Fibroblast of pulmonary artery (primary cell): ENCODE results near the gene LST1.

Experiments used
- DNase-seq: peaks from one replicate; pipeline ENCODE4 v3.0.0-alpha.2; 2010; ENCODE audit warnings: low read depth
- H3K4me3 ChIP-seq: replicated peaks from 2 replicates; pipeline ENCODE4 v1.5.1; 2011; ENCODE audit warnings: low read depth, mild to moderate bottlenecking, control low read depth, low read length, moderate library complexity
- TF ChIP-seq, protein P1 (sequence below): IDR thresholded peaks from 2 replicates; pipeline ENCODE4 v1.5.1; 2011; ENCODE audit warnings: mild to moderate bottlenecking, control low read depth, low read length, inconsistent platforms; ENCODE audit errors: missing control alignments

The LST1 gene

DNA sequence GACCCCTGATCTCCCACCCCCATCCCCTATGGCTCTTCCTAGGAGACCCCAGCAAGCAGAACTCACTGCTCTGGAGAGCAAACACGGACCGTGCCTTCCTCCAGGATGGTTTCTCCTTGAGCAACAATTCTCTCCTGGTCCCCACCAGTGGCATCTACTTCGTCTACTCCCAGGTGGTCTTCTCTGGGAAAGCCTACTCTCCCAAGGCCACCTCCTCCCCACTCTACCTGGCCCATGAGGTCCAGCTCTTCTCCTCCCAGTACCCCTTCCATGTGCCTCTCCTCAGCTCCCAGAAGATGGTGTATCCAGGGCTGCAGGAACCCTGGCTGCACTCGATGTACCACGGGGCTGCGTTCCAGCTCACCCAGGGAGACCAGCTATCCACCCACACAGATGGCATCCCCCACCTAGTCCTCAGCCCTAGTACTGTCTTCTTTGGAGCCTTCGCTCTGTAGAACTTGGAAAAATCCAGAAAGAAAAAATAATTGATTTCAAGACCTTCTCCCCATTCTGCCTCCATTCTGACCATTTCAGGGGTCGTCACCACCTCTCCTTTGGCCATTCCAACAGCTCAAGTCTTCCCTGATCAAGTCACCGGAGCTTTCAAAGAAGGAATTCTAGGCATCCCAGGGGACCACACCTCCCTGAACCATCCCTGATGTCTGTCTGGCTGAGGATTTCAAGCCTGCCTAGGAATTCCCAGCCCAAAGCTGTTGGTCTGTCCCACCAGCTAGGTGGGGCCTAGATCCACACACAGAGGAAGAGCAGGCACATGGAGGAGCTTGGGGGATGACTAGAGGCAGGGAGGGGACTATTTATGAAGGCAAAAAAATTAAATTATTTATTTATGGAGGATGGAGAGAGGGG, 12.6 kb upstream of the LST1 start:
- H3K4me3 ChIP-seq, result no peak overlapping the region
- no peak for DNase-seq
- TF ChIP-seq, protein P1, sequence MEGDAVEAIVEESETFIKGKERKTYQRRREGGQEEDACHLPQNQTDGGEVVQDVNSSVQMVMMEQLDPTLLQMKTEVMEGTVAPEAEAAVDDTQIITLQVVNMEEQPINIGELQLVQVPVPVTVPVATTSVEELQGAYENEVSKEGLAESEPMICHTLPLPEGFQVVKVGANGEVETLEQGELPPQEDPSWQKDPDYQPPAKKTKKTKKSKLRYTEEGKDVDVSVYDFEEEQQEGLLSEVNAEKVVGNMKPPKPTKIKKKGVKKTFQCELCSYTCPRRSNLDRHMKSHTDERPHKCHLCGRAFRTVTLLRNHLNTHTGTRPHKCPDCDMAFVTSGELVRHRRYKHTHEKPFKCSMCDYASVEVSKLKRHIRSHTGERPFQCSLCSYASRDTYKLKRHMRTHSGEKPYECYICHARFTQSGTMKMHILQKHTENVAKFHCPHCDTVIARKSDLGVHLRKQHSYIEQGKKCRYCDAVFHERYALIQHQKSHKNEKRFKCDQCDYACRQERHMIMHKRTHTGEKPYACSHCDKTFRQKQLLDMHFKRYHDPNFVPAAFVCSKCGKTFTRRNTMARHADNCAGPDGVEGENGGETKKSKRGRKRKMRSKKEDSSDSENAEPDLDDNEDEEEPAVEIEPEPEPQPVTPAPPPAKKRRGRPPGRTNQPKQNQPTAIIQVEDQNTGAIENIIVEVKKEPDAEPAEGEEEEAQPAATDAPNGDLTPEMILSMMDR, result no peak

DNA sequence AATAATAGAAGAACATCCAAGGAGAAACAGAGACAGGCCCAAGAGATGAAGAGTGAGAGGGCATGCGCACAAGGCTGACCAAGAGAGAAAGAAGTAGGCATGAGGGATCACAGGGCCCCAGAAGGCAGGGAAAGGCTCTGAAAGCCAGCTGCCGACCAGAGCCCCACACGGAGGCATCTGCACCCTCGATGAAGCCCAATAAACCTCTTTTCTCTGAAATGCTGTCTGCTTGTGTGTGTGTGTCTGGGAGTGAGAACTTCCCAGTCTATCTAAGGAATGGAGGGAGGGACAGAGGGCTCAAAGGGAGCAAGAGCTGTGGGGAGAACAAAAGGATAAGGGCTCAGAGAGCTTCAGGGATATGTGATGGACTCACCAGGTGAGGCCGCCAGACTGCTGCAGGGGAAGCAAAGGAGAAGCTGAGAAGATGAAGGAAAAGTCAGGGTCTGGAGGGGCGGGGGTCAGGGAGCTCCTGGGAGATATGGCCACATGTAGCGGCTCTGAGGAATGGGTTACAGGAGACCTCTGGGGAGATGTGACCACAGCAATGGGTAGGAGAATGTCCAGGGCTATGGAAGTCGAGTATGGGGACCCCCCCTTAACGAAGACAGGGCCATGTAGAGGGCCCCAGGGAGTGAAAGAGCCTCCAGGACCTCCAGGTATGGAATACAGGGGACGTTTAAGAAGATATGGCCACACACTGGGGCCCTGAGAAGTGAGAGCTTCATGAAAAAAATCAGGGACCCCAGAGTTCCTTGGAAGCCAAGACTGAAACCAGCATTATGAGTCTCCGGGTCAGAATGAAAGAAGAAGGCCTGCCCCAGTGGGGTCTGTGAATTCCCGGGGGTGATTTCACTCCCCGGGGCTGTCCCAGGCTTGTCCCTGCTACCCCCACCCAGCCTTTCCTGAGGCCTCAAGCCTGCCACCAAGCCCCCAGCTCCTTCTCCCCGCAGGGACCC, 11.7 kb upstream of the LST1 start:
- DNase-seq, result no peak
- TF ChIP-seq, protein P1, result no peak
- no peak overlapping the region for H3K4me3 ChIP-seq

DNA sequence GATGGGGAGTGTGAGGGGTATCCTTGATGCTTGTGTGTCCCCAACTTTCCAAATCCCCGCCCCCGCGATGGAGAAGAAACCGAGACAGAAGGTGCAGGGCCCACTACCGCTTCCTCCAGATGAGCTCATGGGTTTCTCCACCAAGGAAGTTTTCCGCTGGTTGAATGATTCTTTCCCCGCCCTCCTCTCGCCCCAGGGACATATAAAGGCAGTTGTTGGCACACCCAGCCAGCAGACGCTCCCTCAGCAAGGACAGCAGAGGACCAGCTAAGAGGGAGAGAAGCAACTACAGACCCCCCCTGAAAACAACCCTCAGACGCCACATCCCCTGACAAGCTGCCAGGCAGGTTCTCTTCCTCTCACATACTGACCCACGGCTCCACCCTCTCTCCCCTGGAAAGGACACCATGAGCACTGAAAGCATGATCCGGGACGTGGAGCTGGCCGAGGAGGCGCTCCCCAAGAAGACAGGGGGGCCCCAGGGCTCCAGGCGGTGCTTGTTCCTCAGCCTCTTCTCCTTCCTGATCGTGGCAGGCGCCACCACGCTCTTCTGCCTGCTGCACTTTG, 10.7 kb upstream of the LST1 start, which contains the start of gene TNF:
Gene TNF (plus strand): TSS at position 231 of the 567 bp plus-strand sequence. CDS start 177 bp downstream, at position 408.
- no peak for DNase-seq
- TF ChIP-seq, protein P1, result no peak
- no peak within 1 kb of the TSS for H3K4me3 ChIP-seq

DNA sequence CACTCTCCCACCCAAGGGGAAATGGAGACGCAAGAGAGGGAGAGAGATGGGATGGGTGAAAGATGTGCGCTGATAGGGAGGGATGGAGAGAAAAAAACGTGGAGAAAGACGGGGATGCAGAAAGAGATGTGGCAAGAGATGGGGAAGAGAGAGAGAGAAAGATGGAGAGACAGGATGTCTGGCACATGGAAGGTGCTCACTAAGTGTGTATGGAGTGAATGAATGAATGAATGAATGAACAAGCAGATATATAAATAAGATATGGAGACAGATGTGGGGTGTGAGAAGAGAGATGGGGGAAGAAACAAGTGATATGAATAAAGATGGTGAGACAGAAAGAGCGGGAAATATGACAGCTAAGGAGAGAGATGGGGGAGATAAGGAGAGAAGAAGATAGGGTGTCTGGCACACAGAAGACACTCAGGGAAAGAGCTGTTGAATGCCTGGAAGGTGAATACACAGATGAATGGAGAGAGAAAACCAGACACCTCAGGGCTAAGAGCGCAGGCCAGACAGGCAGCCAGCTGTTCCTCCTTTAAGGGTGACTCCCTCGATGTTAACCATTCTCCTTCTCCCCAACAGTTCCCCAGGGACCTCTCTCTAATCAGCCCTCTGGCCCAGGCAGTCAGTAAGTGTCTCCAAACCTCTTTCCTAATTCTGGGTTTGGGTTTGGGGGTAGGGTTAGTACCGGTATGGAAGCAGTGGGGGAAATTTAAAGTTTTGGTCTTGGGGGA, 10.0 kb upstream of the LST1 start:
- H3K4me3 ChIP-seq, result no peak overlapping the region
- TF ChIP-seq, protein P1, result no peak
- DNase-seq, result no peak

DNA sequence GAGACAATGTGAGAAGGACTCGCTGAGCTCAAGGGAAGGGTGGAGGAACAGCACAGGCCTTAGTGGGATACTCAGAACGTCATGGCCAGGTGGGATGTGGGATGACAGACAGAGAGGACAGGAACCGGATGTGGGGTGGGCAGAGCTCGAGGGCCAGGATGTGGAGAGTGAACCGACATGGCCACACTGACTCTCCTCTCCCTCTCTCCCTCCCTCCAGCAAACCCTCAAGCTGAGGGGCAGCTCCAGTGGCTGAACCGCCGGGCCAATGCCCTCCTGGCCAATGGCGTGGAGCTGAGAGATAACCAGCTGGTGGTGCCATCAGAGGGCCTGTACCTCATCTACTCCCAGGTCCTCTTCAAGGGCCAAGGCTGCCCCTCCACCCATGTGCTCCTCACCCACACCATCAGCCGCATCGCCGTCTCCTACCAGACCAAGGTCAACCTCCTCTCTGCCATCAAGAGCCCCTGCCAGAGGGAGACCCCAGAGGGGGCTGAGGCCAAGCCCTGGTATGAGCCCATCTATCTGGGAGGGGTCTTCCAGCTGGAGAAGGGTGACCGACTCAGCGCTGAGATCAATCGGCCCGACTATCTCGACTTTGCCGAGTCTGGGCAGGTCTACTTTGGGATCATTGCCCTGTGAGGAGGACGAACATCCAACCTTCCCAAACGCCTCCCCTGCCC, 9.0 kb upstream of the LST1 start:
- DNase-seq, result no peak
- TF ChIP-seq, protein P1, result no peak
- H3K4me3 ChIP-seq, result no peak overlapping the region

DNA sequence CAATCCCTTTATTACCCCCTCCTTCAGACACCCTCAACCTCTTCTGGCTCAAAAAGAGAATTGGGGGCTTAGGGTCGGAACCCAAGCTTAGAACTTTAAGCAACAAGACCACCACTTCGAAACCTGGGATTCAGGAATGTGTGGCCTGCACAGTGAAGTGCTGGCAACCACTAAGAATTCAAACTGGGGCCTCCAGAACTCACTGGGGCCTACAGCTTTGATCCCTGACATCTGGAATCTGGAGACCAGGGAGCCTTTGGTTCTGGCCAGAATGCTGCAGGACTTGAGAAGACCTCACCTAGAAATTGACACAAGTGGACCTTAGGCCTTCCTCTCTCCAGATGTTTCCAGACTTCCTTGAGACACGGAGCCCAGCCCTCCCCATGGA, 8.5 kb upstream of the LST1 start:
- DNase-seq, result no peak
- TF ChIP-seq, protein P1, result no peak
- no peak overlapping the region for H3K4me3 ChIP-seq
